ENCODE data around the gene SPHKAP. TPM values are rescaled to one million over a fixed set of nuclear protein-coding genes. Genes with fewer than 3 reads are reported as not detected.

The SPHKAP gene
- total and polyA plus RNA-seq, 2 of the 4 experiments (the other 2 are of a cell fraction): not detected

DNA sequence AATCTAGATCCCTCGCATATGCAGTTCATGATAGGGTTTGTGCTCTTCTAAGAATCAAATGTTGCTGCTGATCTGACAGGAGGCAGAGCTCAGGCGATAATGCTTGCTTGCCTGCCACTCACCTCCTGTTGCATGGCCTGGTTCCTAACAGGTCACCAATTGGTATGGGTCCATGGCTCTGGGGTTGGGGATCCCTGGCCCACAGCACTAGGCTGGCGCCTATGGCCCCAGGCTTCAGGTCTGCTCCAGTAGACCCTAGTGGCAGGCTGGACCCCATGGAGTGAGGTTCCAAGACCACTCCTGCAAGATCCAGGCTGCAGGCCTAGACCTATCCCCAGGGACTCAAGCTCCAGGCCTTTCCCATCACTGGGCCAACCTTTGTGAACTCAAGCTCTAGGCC, 102.3 kb downstream of the SPHKAP start:
- Histone ChIP-seq H3K56ac (ENCODE audit: extremely low read depth, insufficient read depth, low read length) (no peak overlapping the region), H3K4me2 (ENCODE audit: low read depth, low read length) (no peak overlapping the region), H3K27ac (ENCODE audit: insufficient read depth, low read length) (no peak overlapping the region), H3K23ac (ENCODE audit: low read depth, low read length) (no peak overlapping the region), H4K91ac (ENCODE audit: insufficient read depth, low read depth, low read length) (no peak overlapping the region), H2AK5ac (ENCODE audit: low read depth, low read length) (no peak overlapping the region), H2AFZ (replicated peaks; ENCODE audit: low read length, poor library complexity) (no peak overlapping the region), H3K4ac (ENCODE audit: low read depth, low read length) (no peak overlapping the region), H3K4me3 (ENCODE audit: insufficient read depth, low read depth, low read length) (no peak overlapping the region), H3K18ac (ENCODE audit: low read depth, low read length) (no peak overlapping the region), H2BK15ac (ENCODE audit: low read depth, low read length) (no peak overlapping the region), H2AK9ac (replicated peaks; ENCODE audit: low read depth, low read length, poor library complexity) (no peak overlapping the region), H4K8ac (ENCODE audit: low read depth in 2 of 2, low read length in 2 of 2) (no peak overlapping the region), H2BK5ac (ENCODE audit: low read depth, low read length, poor library complexity, severe bottlenecking) (no peak overlapping the region), H2BK20ac (ENCODE audit: low read depth, low read length) (no peak overlapping the region), H3K9me3 (ENCODE audit: control insufficient read depth, insufficient read depth, low read length) (peaks cover 15% of the 10 kb centered on the region), H4K5ac (ENCODE audit: low read depth, low read length) (no peak overlapping the region), H3K9ac (ENCODE audit: low read depth, low read length) (no peak overlapping the region), H3K79me1 (ENCODE audit: low read depth in 1 of 2, low read length in 2 of 2) (no peaks in the 10 kb centered on the region), H3K4me1 (ENCODE audit: control insufficient read depth, insufficient read depth, low read length) (no peaks in the 10 kb centered on the region), H4K20me1 (ENCODE audit: insufficient read depth, low read length) (no peaks in the 10 kb centered on the region), H3K36me3 (ENCODE audit: control insufficient read depth, insufficient read depth, low read length) (no peaks in the 10 kb centered on the region), H2BK120ac (ENCODE audit: low read depth, low read length) (no peak overlapping the region), H3K9me1 (ENCODE audit: insufficient read depth, low read length) (no peaks in the 10 kb centered on the region), H3K14ac (replicated peaks; ENCODE audit: low read depth, low read length) (no peak overlapping the region), H3K27me3 (ENCODE audit: control insufficient read depth, insufficient read depth, low read length) (no peaks in the 10 kb centered on the region)
- dilution Hi-C loops (cut with HindIII; ENCODE audit: low sequenced_read_pairs, unreplicated experiment) (no loop called here), in situ Hi-C loops (cut with MboI; ENCODE audit: low sequenced_read_pairs) (no loop called here), intact Hi-C loops (cut with micrococcal nuclease) (no loop called here)
- ChIA-PET CTCF (no interaction called here), POLR2A (ENCODE audit: unreplicated experiment) (no interaction called here)
- ATAC-seq (ENCODE audit: low read depth) (no peak), DNase-seq (no peak)
- WGBS, 2 experiments (ENCODE audit: extremely low coverage in 2 of 2, insufficient read length in 1 of 2): 56% methylated on average over 1 of the region's 3 CpGs; no CpG with 5 or more reads in 1 of the 2 experiments
- no peak for TF ChIP-seq RCOR1 (IDR thresholded peaks at IDR 0.05; ENCODE audit: insufficient replicate concordance, low read length)
- no peak for TF ChIP-seq POLR2A (IDR thresholded peaks at IDR 0.05; ENCODE audit: low read depth, low read length)
- no peak for TF ChIP-seq CHD1 (IDR thresholded peaks at IDR 0.05; ENCODE audit: low read depth, low read length)
- TF ChIP-seq SMC3 (IDR thresholded peaks at IDR 0.05; ENCODE audit: low read depth, low read length): no peak
- no peak for TF ChIP-seq CEBPB (IDR thresholded peaks at IDR 0.05; ENCODE audit: low read depth, low read length)
- no peak for TF ChIP-seq MXI1 (IDR thresholded peaks at IDR 0.05; ENCODE audit: borderline replicate concordance, low read depth, low read length)
- no peak for TF ChIP-seq RAD21 (IDR thresholded peaks at IDR 0.05; ENCODE audit: low read length)
- no peak for TF ChIP-seq MAZ (IDR thresholded peaks at IDR 0.05; ENCODE audit: borderline replicate concordance, low read depth, low read length)
- no peak for TF ChIP-seq USF2 (IDR thresholded peaks at IDR 0.05; ENCODE audit: low read depth, low read length)
- TF ChIP-seq, protein P1, sequence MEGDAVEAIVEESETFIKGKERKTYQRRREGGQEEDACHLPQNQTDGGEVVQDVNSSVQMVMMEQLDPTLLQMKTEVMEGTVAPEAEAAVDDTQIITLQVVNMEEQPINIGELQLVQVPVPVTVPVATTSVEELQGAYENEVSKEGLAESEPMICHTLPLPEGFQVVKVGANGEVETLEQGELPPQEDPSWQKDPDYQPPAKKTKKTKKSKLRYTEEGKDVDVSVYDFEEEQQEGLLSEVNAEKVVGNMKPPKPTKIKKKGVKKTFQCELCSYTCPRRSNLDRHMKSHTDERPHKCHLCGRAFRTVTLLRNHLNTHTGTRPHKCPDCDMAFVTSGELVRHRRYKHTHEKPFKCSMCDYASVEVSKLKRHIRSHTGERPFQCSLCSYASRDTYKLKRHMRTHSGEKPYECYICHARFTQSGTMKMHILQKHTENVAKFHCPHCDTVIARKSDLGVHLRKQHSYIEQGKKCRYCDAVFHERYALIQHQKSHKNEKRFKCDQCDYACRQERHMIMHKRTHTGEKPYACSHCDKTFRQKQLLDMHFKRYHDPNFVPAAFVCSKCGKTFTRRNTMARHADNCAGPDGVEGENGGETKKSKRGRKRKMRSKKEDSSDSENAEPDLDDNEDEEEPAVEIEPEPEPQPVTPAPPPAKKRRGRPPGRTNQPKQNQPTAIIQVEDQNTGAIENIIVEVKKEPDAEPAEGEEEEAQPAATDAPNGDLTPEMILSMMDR (conservative IDR thresholded peaks at IDR 0.05; ENCODE audit: low read depth, low read length): no peak
- TF ChIP-seq FOS (IDR thresholded peaks at IDR 0.05; ENCODE audit: low read depth, low read length): no peak
- TF ChIP-seq RFX5 (IDR thresholded peaks at IDR 0.05; ENCODE audit: low read depth, low read length): no peak
- TF ChIP-seq BHLHE40 (IDR thresholded peaks at IDR 0.05; ENCODE audit: low read depth, low read length): no peak
- TF ChIP-seq, protein P2, sequence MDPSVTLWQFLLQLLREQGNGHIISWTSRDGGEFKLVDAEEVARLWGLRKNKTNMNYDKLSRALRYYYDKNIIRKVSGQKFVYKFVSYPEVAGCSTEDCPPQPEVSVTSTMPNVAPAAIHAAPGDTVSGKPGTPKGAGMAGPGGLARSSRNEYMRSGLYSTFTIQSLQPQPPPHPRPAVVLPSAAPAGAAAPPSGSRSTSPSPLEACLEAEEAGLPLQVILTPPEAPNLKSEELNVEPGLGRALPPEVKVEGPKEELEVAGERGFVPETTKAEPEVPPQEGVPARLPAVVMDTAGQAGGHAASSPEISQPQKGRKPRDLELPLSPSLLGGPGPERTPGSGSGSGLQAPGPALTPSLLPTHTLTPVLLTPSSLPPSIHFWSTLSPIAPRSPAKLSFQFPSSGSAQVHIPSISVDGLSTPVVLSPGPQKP (IDR thresholded peaks at IDR 0.05; ENCODE audit: borderline replicate concordance, low read depth, low read length): no peak
- no peak for TF ChIP-seq MAFK (IDR thresholded peaks at IDR 0.05; ENCODE audit: low read depth, low read length)
- no peak for TF ChIP-seq NFE2L2 (IDR thresholded peaks at IDR 0.05; ENCODE audit: low read depth, low read length)
- BruUV-seq (replicated peaks): no TSS peak

Measured in IMR-90 (cell line).